ENCODE data around the gene XIRP1.

XIRP1 gene

DNA sequence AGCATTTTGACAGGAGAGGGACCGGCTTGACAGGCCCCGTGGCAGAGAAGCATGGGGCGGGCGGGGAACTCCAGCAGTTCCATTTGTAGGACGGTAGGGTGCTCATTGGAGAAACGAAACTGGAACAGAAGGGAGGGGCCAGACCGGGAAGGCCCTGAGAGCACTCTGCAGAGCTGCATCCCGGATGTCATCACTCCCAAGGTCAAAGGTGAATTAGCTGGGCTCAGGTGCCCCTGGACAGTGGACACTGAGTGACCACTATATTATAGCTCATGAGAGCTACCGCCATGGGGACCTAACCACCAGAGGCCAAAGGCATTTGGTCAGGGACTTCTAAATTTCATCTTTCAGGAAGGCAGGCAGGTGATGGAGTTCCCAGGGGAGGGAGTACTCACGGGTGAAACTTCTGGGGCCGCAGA, 46.3 kb downstream of the XIRP1 start:
- Histone ChIP-seq H3K36me3 (ENCODE audit: insufficient read depth, low read length) (peaks cover 48% of the 10 kb centered on the region; the same call in 1 of the 2 replicates), H3K79me2 (ENCODE audit: insufficient read depth, low read length) (peaks cover 48% of the 10 kb centered on the region; the same call in 1 of the 2 replicates), H3K9ac (ENCODE audit: low read depth, low read length, poor library complexity, severe bottlenecking) (peak overlapping the region; percentile 78), H3K4me2 (ENCODE audit: low read depth, low read length, poor library complexity, severe bottlenecking) (peak overlapping the region; percentile 91), H3K4me1 (ENCODE audit: insufficient read depth, low read length, poor library complexity, severe bottlenecking) (peaks cover 67% of the 10 kb centered on the region), H4K20me1 (ENCODE audit: insufficient read depth, low read length, poor library complexity, severe bottlenecking) (no peaks in the 10 kb centered on the region), H3F3A (ENCODE audit: low read depth) (no peaks in the 10 kb centered on the region), H3K9me3 (ENCODE audit: insufficient read depth, low read depth, low read length) (no peaks in the 10 kb centered on the region), H2AFZ (ENCODE audit: low read length) (no peak overlapping the region), H3K9me2 (replicated peaks; ENCODE audit: low read depth, low read length) (no peaks in the 10 kb centered on the region), H3K4me3 (ENCODE audit: low read length, poor library complexity, severe bottlenecking) (peak overlapping the region; percentile 78), H3K27me3 (ENCODE audit: insufficient read depth, low read length, poor library complexity, severe bottlenecking) (no peaks in the 10 kb centered on the region)
- TF ChIP-seq, protein P1, sequence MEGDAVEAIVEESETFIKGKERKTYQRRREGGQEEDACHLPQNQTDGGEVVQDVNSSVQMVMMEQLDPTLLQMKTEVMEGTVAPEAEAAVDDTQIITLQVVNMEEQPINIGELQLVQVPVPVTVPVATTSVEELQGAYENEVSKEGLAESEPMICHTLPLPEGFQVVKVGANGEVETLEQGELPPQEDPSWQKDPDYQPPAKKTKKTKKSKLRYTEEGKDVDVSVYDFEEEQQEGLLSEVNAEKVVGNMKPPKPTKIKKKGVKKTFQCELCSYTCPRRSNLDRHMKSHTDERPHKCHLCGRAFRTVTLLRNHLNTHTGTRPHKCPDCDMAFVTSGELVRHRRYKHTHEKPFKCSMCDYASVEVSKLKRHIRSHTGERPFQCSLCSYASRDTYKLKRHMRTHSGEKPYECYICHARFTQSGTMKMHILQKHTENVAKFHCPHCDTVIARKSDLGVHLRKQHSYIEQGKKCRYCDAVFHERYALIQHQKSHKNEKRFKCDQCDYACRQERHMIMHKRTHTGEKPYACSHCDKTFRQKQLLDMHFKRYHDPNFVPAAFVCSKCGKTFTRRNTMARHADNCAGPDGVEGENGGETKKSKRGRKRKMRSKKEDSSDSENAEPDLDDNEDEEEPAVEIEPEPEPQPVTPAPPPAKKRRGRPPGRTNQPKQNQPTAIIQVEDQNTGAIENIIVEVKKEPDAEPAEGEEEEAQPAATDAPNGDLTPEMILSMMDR (conservative IDR thresholded peaks at IDR 0.05; ENCODE audit: low read length) = no peak
- no peak for TF ChIP-seq EZH2phosphoT487 (IDR thresholded peaks at IDR 0.05; ENCODE audit: borderline replicate concordance)

DNA sequence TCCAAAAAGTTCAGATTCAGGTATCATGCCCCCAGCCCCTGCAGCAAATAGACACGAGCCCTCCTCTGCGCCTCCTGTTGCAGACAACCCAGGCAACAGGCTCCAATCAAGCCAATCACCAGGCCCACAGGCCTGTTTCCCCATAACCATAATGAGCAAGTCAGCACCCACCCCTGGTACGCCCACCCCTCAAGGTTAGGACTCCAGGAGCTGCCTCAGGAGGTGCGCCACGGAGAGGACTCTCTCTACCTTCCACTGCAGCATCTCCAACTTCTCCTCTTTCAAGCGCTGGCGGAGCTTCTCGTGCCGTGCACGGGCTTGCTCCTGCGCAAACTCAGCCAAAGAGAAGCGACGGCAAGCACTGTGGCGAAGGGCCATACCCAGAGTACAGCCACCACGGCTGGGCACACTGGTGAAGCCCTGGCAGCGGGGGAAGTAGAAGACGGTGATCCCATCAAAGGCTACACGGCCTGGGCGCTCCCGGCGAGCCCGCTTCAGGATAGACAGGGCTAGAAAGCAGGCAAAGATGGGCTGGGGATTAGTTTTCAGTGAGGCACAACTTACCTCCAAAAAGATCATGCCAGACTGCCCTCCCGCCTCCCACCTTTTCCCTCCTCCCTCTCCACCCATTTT, 47.5 kb downstream of the XIRP1 start:
- Histone ChIP-seq H2AFZ (ENCODE audit: low read length) (no peak overlapping the region), H3K4me3 (ENCODE audit: low read length, poor library complexity, severe bottlenecking) (no peak overlapping the region), H3K9ac (ENCODE audit: low read depth, low read length, poor library complexity, severe bottlenecking) (no peak overlapping the region), H3K4me2 (ENCODE audit: low read depth, low read length, poor library complexity, severe bottlenecking) (no peak overlapping the region), H3K9me3 (ENCODE audit: insufficient read depth, low read depth, low read length) (no peaks in the 10 kb centered on the region), H3K27me3 (ENCODE audit: insufficient read depth, low read length, poor library complexity, severe bottlenecking) (no peaks in the 10 kb centered on the region), H3K79me2 (ENCODE audit: insufficient read depth, low read length) (peaks cover 36% of the 10 kb centered on the region; the same call in 1 of the 2 replicates), H3K36me3 (ENCODE audit: insufficient read depth, low read length) (peaks cover 55% of the 10 kb centered on the region; the same call in 1 of the 2 replicates), H4K20me1 (ENCODE audit: insufficient read depth, low read length, poor library complexity, severe bottlenecking) (no peaks in the 10 kb centered on the region), H3K4me1 (ENCODE audit: insufficient read depth, low read length, poor library complexity, severe bottlenecking) (peaks cover 61% of the 10 kb centered on the region), H3K9me2 (replicated peaks; ENCODE audit: low read depth, low read length) (no peaks in the 10 kb centered on the region), H3F3A (ENCODE audit: low read depth) (no peaks in the 10 kb centered on the region)
- TF ChIP-seq, protein P1 (conservative IDR thresholded peaks at IDR 0.05; ENCODE audit: low read length) = no peak
- no peak for TF ChIP-seq EZH2phosphoT487 (IDR thresholded peaks at IDR 0.05; ENCODE audit: borderline replicate concordance)

DNA sequence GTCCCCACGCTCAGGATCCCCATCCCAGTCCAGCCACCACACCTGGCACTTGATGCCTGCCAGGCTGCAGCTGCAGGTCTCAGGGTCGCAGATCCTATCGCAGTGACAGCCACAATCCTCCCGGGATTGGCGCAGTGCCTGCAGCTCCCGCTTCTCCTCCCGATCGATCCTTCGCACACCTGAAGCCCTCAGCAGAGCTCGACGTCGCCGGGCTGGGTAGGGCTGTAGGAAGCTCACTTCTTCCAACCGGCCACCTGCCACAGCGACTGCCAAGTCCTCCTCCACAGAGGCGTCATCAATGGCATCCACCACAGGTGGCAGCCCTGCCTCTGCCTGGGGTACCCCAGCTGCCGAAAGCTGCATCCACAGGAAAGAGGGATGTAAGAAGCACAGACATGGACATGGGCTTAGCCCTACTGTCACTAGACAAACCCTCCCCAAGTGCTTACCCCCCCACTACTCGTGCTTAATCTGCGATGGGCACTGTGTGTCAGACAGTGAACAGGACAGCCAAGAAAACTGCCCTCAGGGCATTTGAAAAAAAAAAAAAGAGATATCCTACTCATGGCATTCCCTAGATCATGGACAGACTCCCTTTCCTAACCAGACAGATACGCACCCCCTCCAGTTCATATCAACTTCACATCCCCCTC, 48.2 kb downstream of the XIRP1 start:
- no peak overlapping the region for H3K9ac ChIP-seq (ENCODE audit: low read depth, low read length, poor library complexity, severe bottlenecking)
- H4K20me1 ChIP-seq (ENCODE audit: insufficient read depth, low read length, poor library complexity, severe bottlenecking) = no peaks in the 10 kb centered on the region
- peaks cover 55% of the 10 kb centered on the region; the same call in 1 of the 2 replicates for H3K36me3 ChIP-seq (ENCODE audit: insufficient read depth, low read length)
- no peaks in the 10 kb centered on the region for H3K9me2 ChIP-seq (replicated peaks; ENCODE audit: low read depth, low read length)
- H3K79me2 ChIP-seq (ENCODE audit: insufficient read depth, low read length) = peaks cover 30% of the 10 kb centered on the region; the same call in 1 of the 2 replicates
- peaks cover 55% of the 10 kb centered on the region for H3K4me1 ChIP-seq (ENCODE audit: insufficient read depth, low read length, poor library complexity, severe bottlenecking)
- no peak overlapping the region for H3K4me3 ChIP-seq (ENCODE audit: low read length, poor library complexity, severe bottlenecking)
- no peaks in the 10 kb centered on the region for H3K9me3 ChIP-seq (ENCODE audit: insufficient read depth, low read depth, low read length)
- no peak overlapping the region for H3K4me2 ChIP-seq (ENCODE audit: low read depth, low read length, poor library complexity, severe bottlenecking)
- H3F3A ChIP-seq (ENCODE audit: low read depth) = no peaks in the 10 kb centered on the region
- H2AFZ ChIP-seq (ENCODE audit: low read length) = no peak overlapping the region
- no peaks in the 10 kb centered on the region for H3K27me3 ChIP-seq (ENCODE audit: insufficient read depth, low read length, poor library complexity, severe bottlenecking)
- no peak for TF ChIP-seq EZH2phosphoT487 (IDR thresholded peaks at IDR 0.05; ENCODE audit: borderline replicate concordance)
- TF ChIP-seq, protein P1 (conservative IDR thresholded peaks at IDR 0.05; ENCODE audit: low read length) = no peak

Measured in Loucy (cell line).